ENCODE results near the gene MICU1.

DNA sequence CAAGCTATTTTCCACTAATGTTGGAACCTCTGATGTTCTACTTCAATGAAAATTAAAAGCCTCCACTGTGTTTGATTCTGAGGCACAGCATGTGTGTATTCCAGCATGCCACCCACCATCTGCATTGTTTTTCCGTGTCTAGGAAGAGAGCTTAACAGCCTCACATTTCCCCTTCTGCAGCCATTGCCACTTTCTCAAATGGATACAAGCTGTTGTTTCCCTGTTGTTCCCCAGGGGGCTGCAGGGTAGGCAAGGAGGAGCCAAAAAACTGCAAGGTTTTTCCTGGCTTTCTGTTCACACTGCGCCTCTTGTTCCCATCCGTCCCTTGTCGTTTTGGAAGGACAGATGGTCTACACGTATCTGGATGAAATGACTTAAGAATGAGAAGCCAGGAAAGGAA lies 198.9 kb downstream of the MICU1 start:
- TF ChIP-seq RAD21 (IDR thresholded peaks at IDR 0.05; ENCODE audit: low read depth) (no peak), EGR1 (IDR thresholded peaks at IDR 0.05) (no peak), TCF12 (IDR thresholded peaks at IDR 0.05; ENCODE audit: low read depth) (no peak), TAF1 (IDR thresholded peaks at IDR 0.05; ENCODE audit: low read depth) (no peak), YY1 (IDR thresholded peaks at IDR 0.05; ENCODE audit: low read depth) (no peak), EP300 (IDR thresholded peaks at IDR 0.05; ENCODE audit: borderline replicate concordance) (no peak), CEBPB (IDR thresholded peaks at IDR 0.05) (no peak), FOXM1 (IDR thresholded peaks at IDR 0.05; ENCODE audit: borderline replicate concordance, low read depth) (no peak), ZBTB7A (IDR thresholded peaks at IDR 0.05; ENCODE audit: low read depth) (no peak), CREB1 (IDR thresholded peaks at IDR 0.05; ENCODE audit: low read depth) (no peak)
- TF ChIP-seq, protein P1, sequence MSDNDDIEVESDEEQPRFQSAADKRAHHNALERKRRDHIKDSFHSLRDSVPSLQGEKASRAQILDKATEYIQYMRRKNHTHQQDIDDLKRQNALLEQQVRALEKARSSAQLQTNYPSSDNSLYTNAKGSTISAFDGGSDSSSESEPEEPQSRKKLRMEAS (IDR thresholded peaks at IDR 0.05), result no peak
- TF ChIP-seq, protein P2, sequence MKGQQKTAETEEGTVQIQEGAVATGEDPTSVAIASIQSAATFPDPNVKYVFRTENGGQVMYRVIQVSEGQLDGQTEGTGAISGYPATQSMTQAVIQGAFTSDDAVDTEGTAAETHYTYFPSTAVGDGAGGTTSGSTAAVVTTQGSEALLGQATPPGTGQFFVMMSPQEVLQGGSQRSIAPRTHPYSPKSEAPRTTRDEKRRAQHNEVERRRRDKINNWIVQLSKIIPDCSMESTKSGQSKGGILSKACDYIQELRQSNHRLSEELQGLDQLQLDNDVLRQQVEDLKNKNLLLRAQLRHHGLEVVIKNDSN (IDR thresholded peaks at IDR 0.05), result no peak
- TF ChIP-seq, protein P3, sequence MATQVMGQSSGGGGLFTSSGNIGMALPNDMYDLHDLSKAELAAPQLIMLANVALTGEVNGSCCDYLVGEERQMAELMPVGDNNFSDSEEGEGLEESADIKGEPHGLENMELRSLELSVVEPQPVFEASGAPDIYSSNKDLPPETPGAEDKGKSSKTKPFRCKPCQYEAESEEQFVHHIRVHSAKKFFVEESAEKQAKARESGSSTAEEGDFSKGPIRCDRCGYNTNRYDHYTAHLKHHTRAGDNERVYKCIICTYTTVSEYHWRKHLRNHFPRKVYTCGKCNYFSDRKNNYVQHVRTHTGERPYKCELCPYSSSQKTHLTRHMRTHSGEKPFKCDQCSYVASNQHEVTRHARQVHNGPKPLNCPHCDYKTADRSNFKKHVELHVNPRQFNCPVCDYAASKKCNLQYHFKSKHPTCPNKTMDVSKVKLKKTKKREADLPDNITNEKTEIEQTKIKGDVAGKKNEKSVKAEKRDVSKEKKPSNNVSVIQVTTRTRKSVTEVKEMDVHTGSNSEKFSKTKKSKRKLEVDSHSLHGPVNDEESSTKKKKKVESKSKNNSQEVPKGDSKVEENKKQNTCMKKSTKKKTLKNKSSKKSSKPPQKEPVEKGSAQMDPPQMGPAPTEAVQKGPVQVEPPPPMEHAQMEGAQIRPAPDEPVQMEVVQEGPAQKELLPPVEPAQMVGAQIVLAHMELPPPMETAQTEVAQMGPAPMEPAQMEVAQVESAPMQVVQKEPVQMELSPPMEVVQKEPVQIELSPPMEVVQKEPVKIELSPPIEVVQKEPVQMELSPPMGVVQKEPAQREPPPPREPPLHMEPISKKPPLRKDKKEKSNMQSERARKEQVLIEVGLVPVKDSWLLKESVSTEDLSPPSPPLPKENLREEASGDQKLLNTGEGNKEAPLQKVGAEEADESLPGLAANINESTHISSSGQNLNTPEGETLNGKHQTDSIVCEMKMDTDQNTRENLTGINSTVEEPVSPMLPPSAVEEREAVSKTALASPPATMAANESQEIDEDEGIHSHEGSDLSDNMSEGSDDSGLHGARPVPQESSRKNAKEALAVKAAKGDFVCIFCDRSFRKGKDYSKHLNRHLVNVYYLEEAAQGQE (IDR thresholded peaks at IDR 0.05; ENCODE audit: low read depth), result no peak

All from Ishikawa (cell line).